ENCODE results near the gene G3BP1.

GRCh38 chr5:151758141-151758429 lies 13.7 kb upstream of the G3BP1 start:
- no peak for TF ChIP-seq CTCF (IDR thresholded peaks at IDR 0.05)
- no peak for TF ChIP-seq POLR2A (IDR thresholded peaks at IDR 0.05)
